WI38 (cell line): ENCODE data around the gene PIK3C2G.

Experiments used
- H3K4me3 ChIP-seq: 2 replicates; pipeline ENCODE4 v1.5.1; 2011; ENCODE audit warnings: low read depth, mild to moderate bottlenecking, control low read depth, low read length
- TF ChIP-seq, protein P1 (sequence below): IDR thresholded peaks from 2 replicates; pipeline ENCODE4 v1.5.1; 2012; ENCODE audit warnings: low read depth, mild to moderate bottlenecking, control low read depth, low read length

The PIK3C2G gene, protein sequence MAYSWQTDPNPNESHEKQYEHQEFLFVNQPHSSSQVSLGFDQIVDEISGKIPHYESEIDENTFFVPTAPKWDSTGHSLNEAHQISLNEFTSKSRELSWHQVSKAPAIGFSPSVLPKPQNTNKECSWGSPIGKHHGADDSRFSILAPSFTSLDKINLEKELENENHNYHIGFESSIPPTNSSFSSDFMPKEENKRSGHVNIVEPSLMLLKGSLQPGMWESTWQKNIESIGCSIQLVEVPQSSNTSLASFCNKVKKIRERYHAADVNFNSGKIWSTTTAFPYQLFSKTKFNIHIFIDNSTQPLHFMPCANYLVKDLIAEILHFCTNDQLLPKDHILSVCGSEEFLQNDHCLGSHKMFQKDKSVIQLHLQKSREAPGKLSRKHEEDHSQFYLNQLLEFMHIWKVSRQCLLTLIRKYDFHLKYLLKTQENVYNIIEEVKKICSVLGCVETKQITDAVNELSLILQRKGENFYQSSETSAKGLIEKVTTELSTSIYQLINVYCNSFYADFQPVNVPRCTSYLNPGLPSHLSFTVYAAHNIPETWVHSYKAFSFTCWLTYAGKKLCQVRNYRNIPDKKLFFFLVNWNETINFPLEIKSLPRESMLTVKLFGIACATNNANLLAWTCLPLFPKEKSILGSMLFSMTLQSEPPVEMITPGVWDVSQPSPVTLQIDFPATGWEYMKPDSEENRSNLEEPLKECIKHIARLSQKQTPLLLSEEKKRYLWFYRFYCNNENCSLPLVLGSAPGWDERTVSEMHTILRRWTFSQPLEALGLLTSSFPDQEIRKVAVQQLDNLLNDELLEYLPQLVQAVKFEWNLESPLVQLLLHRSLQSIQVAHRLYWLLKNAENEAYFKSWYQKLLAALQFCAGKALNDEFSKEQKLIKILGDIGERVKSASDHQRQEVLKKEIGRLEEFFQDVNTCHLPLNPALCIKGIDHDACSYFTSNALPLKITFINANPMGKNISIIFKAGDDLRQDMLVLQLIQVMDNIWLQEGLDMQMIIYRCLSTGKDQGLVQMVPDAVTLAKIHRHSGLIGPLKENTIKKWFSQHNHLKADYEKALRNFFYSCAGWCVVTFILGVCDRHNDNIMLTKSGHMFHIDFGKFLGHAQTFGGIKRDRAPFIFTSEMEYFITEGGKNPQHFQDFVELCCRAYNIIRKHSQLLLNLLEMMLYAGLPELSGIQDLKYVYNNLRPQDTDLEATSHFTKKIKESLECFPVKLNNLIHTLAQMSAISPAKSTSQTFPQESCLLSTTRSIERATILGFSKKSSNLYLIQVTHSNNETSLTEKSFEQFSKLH (N-terminal part only)

DNA sequence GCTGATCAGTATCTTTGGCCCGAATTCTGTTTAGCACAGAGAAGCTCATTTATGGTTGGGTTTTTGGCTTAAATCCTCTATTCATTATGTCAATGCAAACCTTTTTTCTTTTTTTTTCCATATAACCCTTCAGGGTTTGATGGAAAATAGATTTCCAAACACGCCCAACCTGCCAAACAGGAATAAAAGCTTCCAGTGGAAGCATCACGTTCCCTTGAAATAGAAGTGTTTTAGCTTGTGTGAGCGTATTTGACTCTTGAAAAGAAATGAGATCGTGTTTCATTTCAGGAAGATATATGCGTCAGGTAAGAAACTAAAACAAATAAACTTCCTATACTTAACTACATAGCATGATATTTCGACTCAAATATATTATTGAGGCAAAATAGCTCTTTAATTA is at the start of gene PIK3C2G:
Gene PIK3C2G, plus strand, starts transcription at position 246 of the 400 bp plus-strand sequence. CDS start 20,564 bp downstream, outside the sequence.
- H3K4me3 ChIP-seq = no peak within 1 kb of the TSS
- TF ChIP-seq, protein P1, sequence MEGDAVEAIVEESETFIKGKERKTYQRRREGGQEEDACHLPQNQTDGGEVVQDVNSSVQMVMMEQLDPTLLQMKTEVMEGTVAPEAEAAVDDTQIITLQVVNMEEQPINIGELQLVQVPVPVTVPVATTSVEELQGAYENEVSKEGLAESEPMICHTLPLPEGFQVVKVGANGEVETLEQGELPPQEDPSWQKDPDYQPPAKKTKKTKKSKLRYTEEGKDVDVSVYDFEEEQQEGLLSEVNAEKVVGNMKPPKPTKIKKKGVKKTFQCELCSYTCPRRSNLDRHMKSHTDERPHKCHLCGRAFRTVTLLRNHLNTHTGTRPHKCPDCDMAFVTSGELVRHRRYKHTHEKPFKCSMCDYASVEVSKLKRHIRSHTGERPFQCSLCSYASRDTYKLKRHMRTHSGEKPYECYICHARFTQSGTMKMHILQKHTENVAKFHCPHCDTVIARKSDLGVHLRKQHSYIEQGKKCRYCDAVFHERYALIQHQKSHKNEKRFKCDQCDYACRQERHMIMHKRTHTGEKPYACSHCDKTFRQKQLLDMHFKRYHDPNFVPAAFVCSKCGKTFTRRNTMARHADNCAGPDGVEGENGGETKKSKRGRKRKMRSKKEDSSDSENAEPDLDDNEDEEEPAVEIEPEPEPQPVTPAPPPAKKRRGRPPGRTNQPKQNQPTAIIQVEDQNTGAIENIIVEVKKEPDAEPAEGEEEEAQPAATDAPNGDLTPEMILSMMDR = no peak

DNA sequence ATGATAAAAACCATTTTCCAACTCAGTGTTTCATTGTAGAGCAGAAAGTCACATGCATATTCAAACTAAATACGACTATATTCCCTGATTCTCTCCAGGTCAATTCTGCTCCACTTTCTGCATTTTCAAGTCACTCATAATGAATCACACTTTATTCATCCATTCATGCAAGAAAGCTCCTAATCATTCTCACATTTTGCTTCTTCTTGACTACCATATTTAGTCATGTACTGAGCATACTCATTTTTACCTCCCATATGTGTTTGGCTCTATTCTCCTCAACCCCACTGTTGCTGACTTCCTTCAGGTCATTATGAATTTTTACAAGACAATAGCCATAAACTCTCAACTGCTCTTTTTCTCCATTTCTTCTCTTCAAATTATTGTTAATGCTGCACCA is 43.4 kb upstream of the PIK3C2G start:
- TF ChIP-seq, protein P1 = no peak
- no peak overlapping the region for H3K4me3 ChIP-seq

DNA sequence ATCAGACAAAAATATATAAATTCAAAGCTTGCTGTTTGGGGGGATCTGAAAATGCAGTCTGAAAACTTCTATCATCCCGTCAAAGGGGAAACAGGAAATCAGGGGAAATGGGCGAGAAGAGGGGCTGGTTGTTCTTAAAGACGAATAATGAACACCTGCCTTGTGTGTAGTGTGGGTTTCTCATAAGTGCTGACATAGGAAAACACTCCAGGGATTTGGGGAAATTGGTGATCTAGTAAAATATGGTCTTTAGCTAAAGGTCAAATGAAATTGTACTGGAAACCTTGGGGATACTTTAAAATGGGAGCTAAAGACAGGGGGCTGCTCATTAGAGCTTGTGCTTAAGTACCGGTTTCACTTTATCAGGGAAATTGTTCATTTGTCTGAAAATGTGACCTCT is 39.6 kb upstream of the PIK3C2G start:
- TF ChIP-seq, protein P1 = no peak

DNA sequence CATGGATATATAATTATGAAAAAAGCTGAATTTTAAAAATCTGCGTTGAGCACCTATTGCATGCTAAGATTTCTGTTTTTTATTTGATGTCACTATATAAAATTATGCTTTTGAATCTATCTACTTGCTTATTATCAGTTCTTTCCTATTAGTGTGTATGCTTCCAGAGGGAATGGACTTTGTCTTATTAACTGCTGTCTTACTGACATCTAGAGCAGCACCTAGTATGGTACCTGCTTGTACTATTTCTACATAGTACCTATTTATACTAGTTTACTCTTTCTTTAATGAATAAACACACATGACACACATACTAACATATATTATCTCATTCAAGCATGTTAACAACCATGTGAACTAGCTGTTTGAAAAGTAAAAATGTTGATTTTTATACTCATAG is 38.6 kb upstream of the PIK3C2G start:
- TF ChIP-seq, protein P1 = no peak
- H3K4me3 ChIP-seq = no peak overlapping the region

More for the DNA sequence above, 39.6 kb upstream of the PIK3C2G start:
- no peak overlapping the region for H3K4me3 ChIP-seq

DNA sequence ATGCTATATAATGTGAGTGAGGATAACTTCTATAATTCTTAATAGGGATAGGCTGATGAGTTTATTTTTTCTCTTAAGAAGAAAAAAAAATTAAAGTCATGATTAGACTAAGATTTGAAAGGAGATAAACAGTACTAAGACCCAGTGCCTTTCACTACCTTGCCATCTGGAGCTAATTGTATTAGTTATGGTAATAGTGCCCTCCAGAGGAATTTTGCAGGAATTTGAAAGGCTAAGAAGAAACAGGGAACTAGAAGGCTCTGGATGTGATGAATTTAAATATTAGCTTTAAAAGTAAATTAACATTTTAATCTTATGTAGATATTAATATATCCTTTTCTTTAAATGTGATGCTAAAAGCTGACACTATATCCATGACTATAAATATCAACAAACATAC is 36.6 kb upstream of the PIK3C2G start:
- H3K4me3 ChIP-seq = no peak overlapping the region
- TF ChIP-seq, protein P1 = no peak

DNA sequence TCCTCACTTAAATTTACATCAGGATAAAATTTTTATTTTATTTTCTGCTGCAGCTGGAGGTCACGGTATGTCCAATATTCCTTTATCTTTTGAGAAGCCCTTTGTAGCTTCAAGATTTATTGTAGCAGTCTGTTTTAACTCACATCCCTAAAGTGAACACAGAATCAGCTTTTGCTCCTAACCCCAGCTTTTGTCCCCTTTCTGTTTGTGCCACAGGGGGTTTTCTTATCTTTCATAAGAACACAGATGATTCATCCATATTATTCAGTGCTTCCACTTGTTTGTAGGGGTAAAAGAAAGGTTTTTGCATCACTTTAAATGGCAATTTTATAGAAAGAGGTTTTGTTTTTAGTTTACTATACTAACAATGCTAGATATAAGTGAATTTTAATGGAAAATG is 21.8 kb upstream of the PIK3C2G start:
- TF ChIP-seq, protein P1 = no peak
- H3K4me3 ChIP-seq = no peak overlapping the region
